Stimulated activated CD4-positive, alpha-beta T cell treated with anti-CD3 and anti-CD28 coated beads, Interleukin-2, amount 100 ng/mL, for 4 hours (primary cell): ENCODE measurements around the gene POLR1B.
"Not testable (repeated sequence)": the region's sequence is repeated elsewhere in the genome, so short reads cannot be mapped to it uniquely, and the experiment has no call there.

Experiments
- DNase-seq: peaks from one replicate; pipeline ENCODE4 v3.0.0-alpha.2; 2020; ENCODE audit warnings: low read depth

POLR1B gene

DNA sequence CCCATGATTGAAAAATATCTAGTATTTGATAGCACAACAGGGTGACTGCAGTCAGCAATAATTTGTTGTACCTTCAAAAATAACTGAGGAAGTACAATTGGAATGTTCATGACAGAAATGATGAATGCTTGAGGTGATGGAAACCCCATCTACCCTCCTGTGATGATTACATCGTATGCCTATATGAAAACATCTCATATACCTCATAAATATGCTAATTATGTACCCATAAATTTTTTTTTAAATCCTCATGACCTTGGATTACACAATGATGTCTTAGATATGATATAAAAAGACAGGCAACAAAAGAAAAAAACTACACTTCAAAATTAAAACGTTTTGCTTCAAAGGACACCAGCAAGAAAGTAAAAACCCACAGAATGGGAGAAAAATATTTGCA is 1.4 kb upstream of the POLR1B start:
- DNase-seq, result no peak

DNA sequence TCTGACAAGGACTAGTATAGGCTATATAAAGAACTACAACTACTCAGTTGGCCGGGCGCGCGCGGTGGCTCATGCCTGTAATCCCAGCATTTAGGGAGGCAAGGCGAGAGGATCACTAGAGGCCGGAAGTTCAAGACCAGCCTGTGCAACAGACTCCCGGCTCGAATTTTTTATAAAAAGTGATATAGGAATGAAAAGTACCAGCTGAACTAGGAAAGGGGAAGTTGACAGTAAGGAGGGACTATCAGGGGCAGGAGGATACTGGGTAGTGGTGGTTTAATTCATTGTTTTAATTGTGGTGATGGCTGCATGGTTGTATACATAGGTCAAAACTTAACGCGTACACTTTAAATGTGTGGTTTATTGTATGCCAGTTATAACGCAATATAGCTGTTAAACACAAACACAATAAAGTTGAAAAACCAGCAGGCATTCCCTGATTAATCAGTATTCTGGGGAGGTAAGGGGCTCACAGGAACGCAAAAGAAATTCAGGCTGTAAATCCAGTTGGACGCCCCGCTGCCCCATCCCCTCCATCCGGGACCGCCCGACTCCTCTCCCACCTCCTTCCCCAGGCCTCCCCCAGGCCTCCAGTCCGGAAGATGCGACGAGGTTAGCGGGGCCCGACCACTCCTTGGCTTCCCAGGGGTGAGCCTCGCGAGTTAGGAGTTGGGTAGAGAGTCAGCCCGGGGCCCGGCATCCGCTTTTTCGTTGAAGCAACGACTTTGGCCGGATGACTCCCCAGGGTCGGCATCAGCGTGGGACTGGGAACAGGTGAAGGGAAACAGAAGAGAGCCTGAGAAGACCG is 746 bp upstream of the POLR1B start:
- peak; percentile 55 for DNase-seq

GRCh38 chr2:112542984-112543661 is 858 bp downstream of the POLR1B start:
- no peak for DNase-seq

- DNase-seq, result no peak
These were observed 5.1 kb downstream of the POLR1B start for GRCh38 chr2:112547333-112547732.

DNA sequence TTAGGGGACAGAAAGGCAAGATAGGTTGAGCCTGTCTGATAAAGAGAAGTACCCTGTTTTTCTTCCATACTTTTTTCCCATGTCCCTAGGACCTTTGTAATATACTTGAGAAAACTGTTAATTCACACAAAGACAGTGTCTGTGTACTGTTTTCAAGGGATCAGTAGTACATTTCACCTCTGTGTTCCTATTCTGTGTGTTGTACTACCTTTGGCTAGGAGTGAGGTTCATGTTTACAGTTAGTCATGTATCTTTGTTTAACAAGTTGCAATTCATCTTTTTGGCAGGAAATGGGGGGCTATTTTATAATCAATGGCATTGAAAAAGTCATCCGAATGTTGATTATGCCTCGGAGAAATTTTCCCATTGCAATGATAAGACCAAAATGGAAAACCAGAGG is 6.7 kb downstream of the POLR1B start:
- no peak for DNase-seq

DNA sequence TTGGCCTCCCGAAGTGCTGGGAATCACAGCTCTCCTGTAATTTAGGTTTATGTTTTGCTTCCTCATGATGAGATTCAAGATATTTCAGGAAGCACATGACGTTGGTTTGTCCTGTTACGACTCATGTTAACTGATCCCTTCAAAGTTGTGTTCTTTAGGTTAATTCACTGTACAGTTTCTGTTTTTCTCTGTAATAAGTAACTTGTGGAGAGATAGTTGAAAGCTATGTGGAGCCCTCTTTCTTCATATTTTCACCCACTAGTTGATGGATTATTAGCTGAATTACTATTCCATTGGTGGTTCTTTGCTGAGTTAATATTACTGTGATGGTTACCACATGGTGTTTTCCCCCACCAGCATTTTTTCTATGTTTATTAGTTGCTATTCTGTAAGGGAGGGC is 23.8 kb downstream of the POLR1B start:
- DNase-seq, result no peak

DNA sequence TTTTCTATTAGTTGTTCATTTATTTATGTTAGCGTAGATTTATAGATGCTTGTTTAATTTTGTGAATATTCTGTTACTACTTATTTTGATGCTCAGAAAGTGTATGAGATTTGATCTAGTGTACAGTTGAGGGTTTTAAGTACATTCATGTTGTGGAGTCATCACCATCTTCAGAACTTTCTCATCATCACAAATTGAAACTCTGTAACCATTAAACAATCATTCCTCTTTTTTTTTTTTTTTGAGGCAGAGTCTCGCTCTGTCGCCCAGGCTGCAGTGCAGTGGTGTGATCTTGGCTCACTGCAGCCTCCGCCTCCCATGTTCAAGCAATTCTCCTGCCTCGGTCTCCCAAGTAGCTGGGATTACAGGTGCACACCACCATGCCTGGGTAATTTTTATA is 24.2 kb downstream of the POLR1B start:
- not testable (repeated sequence) for DNase-seq

DNA sequence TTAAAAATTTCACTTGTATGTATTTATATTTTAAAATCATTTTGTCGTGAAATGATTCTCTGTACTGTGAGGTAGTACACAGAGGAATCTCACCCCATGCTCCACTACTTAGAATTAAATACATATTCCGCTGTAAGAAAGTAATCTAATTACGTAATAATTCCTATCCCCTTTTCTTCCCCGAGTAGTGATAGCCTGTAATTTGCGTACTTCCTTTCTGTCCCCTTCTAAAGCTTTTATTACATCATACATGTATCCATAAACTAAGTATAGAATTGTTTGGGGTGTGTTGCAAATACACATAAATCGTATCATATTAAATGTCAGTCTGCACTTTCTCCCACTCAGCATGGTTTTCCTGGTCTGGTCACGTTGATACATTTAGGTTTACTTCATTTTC is 29.7 kb downstream of the POLR1B start:
- DNase-seq, result no peak

DNA sequence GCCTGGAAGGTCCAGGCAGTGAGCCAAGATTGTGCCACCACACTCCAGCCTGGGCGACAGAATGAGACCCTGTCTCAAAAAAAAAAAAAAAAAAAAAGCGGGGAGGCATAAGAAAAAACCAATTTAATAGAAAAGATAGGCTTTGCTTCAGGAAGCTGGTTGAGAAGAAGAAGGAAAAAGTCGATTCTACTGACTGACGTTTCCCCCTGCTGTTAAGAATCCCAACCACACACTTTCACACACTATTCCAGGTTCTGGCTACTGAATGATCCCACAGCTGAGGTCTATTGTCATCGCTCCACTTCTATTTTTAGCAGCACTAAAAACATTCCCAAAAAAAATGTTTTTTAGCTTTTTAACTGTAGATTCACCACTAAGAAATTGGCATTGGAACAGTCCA is 35.5 kb downstream of the POLR1B start:
- DNase-seq, result no peak

DNA sequence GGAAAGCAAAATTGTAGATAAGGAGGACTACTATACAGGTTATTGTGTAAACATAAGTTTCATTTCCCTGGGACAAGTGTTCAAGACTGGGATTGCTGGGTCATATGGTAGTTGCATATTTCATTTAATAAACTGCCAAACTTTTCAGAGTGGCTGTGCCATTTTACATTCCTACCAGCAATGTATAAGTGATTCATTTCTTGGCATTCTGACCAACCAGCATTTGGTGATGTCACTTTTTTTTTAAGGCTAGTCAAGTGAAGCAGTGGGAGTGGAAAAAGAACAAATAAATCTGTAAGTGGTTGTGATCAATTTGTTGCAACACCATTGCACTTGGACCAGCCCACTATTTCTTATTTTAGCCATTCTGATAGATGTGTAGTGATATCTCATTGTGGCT is 37.0 kb downstream of the POLR1B start:
- no peak for DNase-seq

GRCh38 chr2:112580084-112580483 is 37.8 kb downstream of the POLR1B start:
- no peak for DNase-seq

- peak; percentile 24 for DNase-seq
These were observed 40.1 kb downstream of the POLR1B start for GRCh38 chr2:112582314-112582746.

- DNase-seq, result no peak
These were observed 41.4 kb downstream of the POLR1B start for GRCh38 chr2:112583497-112584133.

- peak; percentile 84 for DNase-seq
These were observed 42.0 kb downstream of the POLR1B start, which contains the start of gene CHCHD5 for GRCh38 chr2:112584134-112584890. CHCHD5 (plus strand) TSS chr2:112584609; CDS start chr2:112584648, 39 bp downstream.

GRCh38 chr2:112584891-112585250 is 42.6 kb downstream of the POLR1B start:
- DNase-seq, result no peak

- no peak for DNase-seq
These were observed 43.1 kb downstream of the POLR1B start for GRCh38 chr2:112585400-112585799.

DNA sequence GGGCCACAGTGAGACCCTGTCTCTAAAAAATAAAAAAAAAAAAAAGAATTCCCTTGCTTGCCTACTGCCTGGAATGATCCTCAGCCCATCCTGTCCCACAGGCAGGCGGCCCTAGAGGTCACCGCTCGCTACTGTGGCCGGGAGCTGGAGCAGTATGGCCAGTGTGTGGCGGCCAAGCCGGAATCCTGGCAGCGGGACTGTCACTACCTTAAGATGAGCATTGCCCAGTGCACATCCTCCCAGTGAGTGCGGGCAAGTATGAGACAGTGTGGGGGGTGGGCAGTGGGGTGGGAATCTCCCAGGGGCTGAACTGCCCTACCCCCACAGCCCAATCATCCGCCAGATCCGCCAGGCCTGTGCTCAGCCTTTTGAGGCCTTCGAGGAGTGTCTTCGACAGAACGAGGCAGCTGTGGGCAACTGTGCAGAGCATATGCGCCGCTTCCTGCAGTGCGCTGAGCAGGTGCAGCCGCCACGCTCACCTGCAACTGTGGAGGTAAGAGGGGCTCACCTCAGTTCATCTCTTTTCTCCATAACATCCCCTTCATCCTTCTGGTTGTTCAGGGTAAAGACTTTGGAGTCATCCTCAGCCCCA is 43.7 kb downstream of the POLR1B start:
- no peak for DNase-seq

DNA sequence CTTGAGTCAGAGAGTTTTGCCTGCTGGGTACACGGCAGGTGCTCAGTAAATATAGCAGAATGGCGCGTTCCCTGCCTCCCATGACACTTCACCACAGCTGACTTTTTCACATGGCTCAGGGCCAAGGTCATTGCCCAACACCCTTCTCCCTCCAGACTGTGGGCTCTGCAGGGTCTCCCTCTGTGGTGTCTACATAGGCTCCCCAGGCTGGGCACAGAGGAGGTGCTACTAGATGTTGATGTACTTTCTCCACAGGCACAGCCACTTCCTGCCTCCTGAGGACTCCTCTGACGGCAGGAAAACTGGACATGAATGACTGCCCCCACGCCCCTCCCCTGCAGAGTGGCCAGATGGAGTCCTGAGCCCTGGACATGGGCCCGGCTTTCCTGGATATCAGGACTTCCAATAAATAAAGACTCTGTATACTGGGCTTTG is 46.4 kb downstream of the POLR1B start:
- no peak for DNase-seq

DNA sequence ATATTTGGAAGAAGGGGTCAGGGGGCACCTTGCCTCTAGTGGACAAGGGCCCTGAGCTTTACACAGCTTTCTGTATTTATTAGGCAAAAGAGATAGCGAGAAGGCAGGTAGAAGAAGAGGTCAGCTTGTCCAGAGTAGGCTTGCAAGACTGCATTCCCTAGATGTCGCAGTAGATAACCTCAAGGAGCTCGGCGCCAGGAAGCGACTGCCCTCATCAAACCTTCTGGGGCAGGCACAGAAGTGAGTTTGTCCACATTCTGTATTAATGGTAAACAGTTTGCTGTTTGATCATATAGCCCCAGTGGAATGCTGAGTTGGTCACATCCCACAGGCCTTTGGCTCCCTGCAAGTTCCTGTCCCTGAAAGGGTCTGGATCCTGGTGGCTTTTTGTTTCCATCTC is 49.1 kb downstream of the POLR1B start:
- DNase-seq, result no peak

GRCh38 chr2:112593736-112594135 is 51.5 kb downstream of the POLR1B start:
- DNase-seq, result no peak

DNA sequence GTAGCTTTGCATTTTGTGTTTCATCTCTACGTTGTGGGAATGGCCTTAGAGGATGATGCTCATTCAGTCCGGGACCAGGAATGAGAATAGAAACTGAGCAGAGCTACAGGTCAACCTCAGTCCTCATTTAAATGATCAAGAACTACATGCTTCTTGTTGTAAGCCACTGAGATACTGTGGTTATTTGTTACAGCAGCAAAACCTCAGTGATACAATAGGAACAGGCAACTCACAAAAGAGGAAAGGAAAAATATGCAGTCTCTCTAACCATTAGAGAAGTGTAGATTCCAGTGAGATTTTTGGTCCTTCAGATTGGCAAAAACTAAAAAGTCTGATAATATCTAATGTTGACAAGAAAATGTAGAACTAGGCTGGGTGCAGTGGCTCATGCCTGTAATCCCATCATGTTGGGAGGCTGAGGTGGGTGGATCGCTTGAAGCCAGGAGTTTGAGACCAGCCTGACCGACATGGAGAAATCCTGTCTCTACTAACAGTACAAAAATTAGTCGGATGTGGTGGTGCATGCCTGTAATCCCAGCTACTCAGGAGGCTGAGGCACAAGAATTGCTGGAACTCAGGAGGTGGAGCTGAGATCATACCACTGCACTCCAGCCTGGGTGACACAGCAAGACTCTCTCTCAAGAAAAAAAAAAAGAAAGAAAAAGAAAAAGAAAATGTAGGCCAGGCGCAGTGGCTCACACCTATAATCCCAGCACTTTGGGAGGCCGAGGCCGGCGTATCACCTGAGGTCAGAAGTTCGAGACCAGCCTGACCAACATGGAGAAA is 55.5 kb downstream of the POLR1B start:
- DNase-seq, result no peak
